GM23248 (cell line): ENCODE measurements around the gene MAGI1. TPM values are rescaled to one million over a fixed set of nuclear protein-coding genes. Genes with fewer than 3 reads are reported as not detected.

Source experiments
- DNase-seq: peaks from one replicate; pipeline ENCODE4 v3.0.0-alpha.2; 2015
- H2AFZ ChIP-seq: fragments of 200-600 bp; sonication (generic); 2 replicates; pipeline ENCODE4 v1.6.1; 2016; ENCODE audit warnings: antibody characterized with exemption
- H3F3A ChIP-seq: fragments of 200-600 bp; sonication (generic); 2 replicates; pipeline ENCODE4 v1.6.1; 2016; ENCODE audit warnings: mild to moderate bottlenecking, antibody characterized with exemption, mixed run types; ENCODE audit not compliant: insufficient read depth
- H3K27ac ChIP-seq: fragments of 200-600 bp; sonication (generic); 2 replicates; pipeline ENCODE4 v1.5.1; 2016; ENCODE audit warnings: mild to moderate bottlenecking
- H3K27me3 ChIP-seq: fragments of 200-600 bp; sonication (generic); replicated peaks from 2 replicates; pipeline ENCODE4 v1.6.1; 2016; ENCODE audit warnings: mild to moderate bottlenecking; ENCODE audit not compliant: insufficient read depth
- H3K36me3 ChIP-seq: fragments of 200-600 bp; sonication (generic); 2 replicates; pipeline ENCODE4 v1.6.1; 2016; ENCODE audit warnings: low read depth, mild to moderate bottlenecking
- H3K4me1 ChIP-seq: fragments of 200-600 bp; sonication (generic); 2 replicates; pipeline ENCODE4 v1.6.1; 2016; ENCODE audit warnings: mild to moderate bottlenecking; ENCODE audit not compliant: insufficient read depth
- H3K4me2 ChIP-seq: fragments of 200-600 bp; sonication (generic); one replicate; pipeline ENCODE4 v1.6.1; 2016; ENCODE audit warnings: mild to moderate bottlenecking; ENCODE audit not compliant: unreplicated experiment
- H3K4me3 ChIP-seq: fragments of 200-600 bp; sonication (generic); 2 replicates; pipeline ENCODE4 v1.5.1; 2016; ENCODE audit warnings: mild to moderate bottlenecking
- H3K79me2 ChIP-seq: fragments of 200-600 bp; sonication (generic); 2 replicates; pipeline ENCODE4 v1.6.1; 2016; ENCODE audit warnings: mild to moderate bottlenecking; ENCODE audit not compliant: insufficient read depth
- H3K9ac ChIP-seq: fragments of 200-600 bp; sonication (generic); 2 replicates; pipeline ENCODE4 v1.6.1; 2016; ENCODE audit warnings: mild to moderate bottlenecking
- H3K9me2 ChIP-seq: fragments of 200-600 bp; sonication (generic); 2 replicates; pipeline ENCODE4 v1.6.1; 2016; ENCODE audit warnings: mixed run types, mild to moderate bottlenecking, moderate library complexity; ENCODE audit not compliant: insufficient read depth
- H3K9me3 ChIP-seq: fragments of 200-600 bp; sonication (generic); one replicate; pipeline ENCODE4 v1.6.1; 2017; ENCODE audit warnings: low read depth
- H4K20me1 ChIP-seq: fragments of 200-600 bp; sonication (generic); 2 replicates; pipeline ENCODE4 v1.6.0; 2016; ENCODE audit not compliant: insufficient read depth
- EZH2 ChIP-seq: fragments of 200-600 bp; sonication (generic); IDR thresholded peaks from 2 replicates; pipeline ENCODE4 v1.6.1; 2018; ENCODE audit warnings: antibody characterized with exemption, mild to moderate bottlenecking; ENCODE audit not compliant: insufficient read depth, poor library complexity, severe bottlenecking
- EZH2phosphoT487 ChIP-seq: fragments of 200-600 bp; sonication (generic); IDR thresholded peaks from 2 replicates; pipeline ENCODE4 v1.6.1; 2018; ENCODE audit warnings: antibody characterized with exemption, moderate library complexity, mild to moderate bottlenecking, low read depth; ENCODE audit not compliant: insufficient read depth
- WGBS, 2 experiments: methylation state at CpG; one replicate each; pipeline ENCODE4 v1.1.6; 2015 to 2017; ENCODE audit warnings: low lambda C conversion rate in 2 of 2, low coverage in 1 of 2; ENCODE audit errors: missing lambda C conversion rate in 2 of 2; 5-methylcytosine and 5-hydroxymethylcytosine counted together
- in situ Hi-C: fragments of 300-500 bp; cut with MboI; formaldehyde crosslinking; loops from 2 replicates; pipeline ENCODE4 v1.15.0; 2020
- polyA plus RNA-seq: library from polyadenylated mRNA; unstranded; fragments of >200 nt; fragmentation: Nextera tagmentation; extraction: Ambion mirVana; gene quantifications from 2 replicates; pipeline ENCODE4 v1.2.1, GENCODE V29; 2016
- total RNA-seq: library from RNA; depleted of rRNA; stranded (reverse); fragments of >200 nt; shearing (Covaris generic); gene quantifications from 2 replicates; pipeline ENCODE4 v1.2.3, GENCODE V29; 2014

MAGI1 gene
- total and polyA plus RNA-seq, 2 experiments from 2014 or later = 7.3 to 13.8 TPM

- Histone ChIP-seq H3K4me1 (peaks cover 62% of the 10 kb centered on the region), H3K36me3 (no peaks in the 10 kb centered on the region), H3K4me2 (peak overlapping the region; percentile 69), H4K20me1 (no peaks in the 10 kb centered on the region), H3F3A (peaks cover 59% of the 10 kb centered on the region), H3K4me3 (peak overlapping the region; percentile 52; the same call in 1 of the 2 replicates), H3K9me3 (no peaks in the 10 kb centered on the region), H2AFZ (0 out of 2 replicates have a peak overlapping the region, but pooled peaks have one; percentile 46), H3K9ac (no peak overlapping the region), H3K79me2 (peaks cover 84% of the 10 kb centered on the region), H3K27ac (peak overlapping the region; percentile 43; the same call in 1 of the 2 replicates), H3K27me3 (no peaks in the 10 kb centered on the region), H3K9me2 (no peaks in the 10 kb centered on the region)
- WGBS, 2 experiments = 82 to 85% methylated on average over 3 of the region's 3 CpGs
- no peak for TF ChIP-seq EZH2
- TF ChIP-seq EZH2phosphoT487 = no peak
- peak; percentile 12 for DNase-seq
- in situ Hi-C loops = no loop called here
Observed at GRCh38 chr3:65829228-65829627, 209.5 kb downstream of the MAGI1 start.

- TF ChIP-seq EZH2 = no peak
- no peak for TF ChIP-seq EZH2phosphoT487
- H3K4me2 ChIP-seq = peak overlapping the region; percentile 69
- no peaks in the 10 kb centered on the region for H3K36me3 ChIP-seq
- peak overlapping the region; percentile 52 for H3K4me3 ChIP-seq
- in situ Hi-C loops = no loop called here
- H3K27me3 ChIP-seq = no peaks in the 10 kb centered on the region
- H3K27ac ChIP-seq = peak overlapping the region; percentile 43
- H2AFZ ChIP-seq = peak overlapping the region; percentile 46
- 35 to 36% methylated on average over 6 of the region's 6 CpGs for WGBS, 2 experiments
- H3K4me1 ChIP-seq = peaks cover 57% of the 10 kb centered on the region
- peaks cover 89% of the 10 kb centered on the region for H3K79me2 ChIP-seq
- peak; percentile 78 for DNase-seq
- H3K9ac ChIP-seq = peak overlapping the region; percentile 55
- H4K20me1 ChIP-seq = no peaks in the 10 kb centered on the region
- H3F3A ChIP-seq = peaks cover 53% of the 10 kb centered on the region
- H3K9me3 ChIP-seq = no peaks in the 10 kb centered on the region
- no peaks in the 10 kb centered on the region for H3K9me2 ChIP-seq
Observed at GRCh38 chr3:65828706-65829105, 210.0 kb downstream of the MAGI1 start.

- in situ Hi-C loops = no loop called here
- peaks cover 86% of the 10 kb centered on the region for H3K79me2 ChIP-seq
Observed at GRCh38 chr3:65827076-65827475, 211.6 kb downstream of the MAGI1 start.

GRCh38 chr3:65824166-65824565 lies 214.6 kb downstream of the MAGI1 start:
- Histone ChIP-seq H3K79me2 (peaks cover 89% of the 10 kb centered on the region), H3K36me3 (no peaks in the 10 kb centered on the region), H3K4me3 (no peak overlapping the region), H3F3A (peaks cover 15% of the 10 kb centered on the region; the same call in 1 of the 2 replicates), H4K20me1 (no peaks in the 10 kb centered on the region), H3K27ac (no peak overlapping the region), H3K4me2 (no peak overlapping the region), H3K9me2 (no peaks in the 10 kb centered on the region), H3K9ac (no peak overlapping the region), H3K9me3 (no peaks in the 10 kb centered on the region), H3K27me3 (no peaks in the 10 kb centered on the region), H3K4me1 (peaks cover 13% of the 10 kb centered on the region), H2AFZ (no peak overlapping the region)
- WGBS, 2 experiments = 66 to 68% methylated on average over 5 of the region's 5 CpGs
- DNase-seq = no peak
- no peak for TF ChIP-seq EZH2phosphoT487
- no peak for TF ChIP-seq EZH2
- in situ Hi-C loops = no loop called here

More at GRCh38 chr3:65827076-65827475, 211.6 kb downstream of the MAGI1 start:
- 73 to 74% methylated on average over 2 of the region's 2 CpGs for WGBS, 2 experiments
- Histone ChIP-seq H3K9me3 (no peaks in the 10 kb centered on the region), H3K36me3 (no peaks in the 10 kb centered on the region), H3K27me3 (no peaks in the 10 kb centered on the region), H3K27ac (no peak overlapping the region), H3K4me3 (no peak overlapping the region), H4K20me1 (no peaks in the 10 kb centered on the region), H3F3A (peaks cover 37% of the 10 kb centered on the region), H3K4me1 (peaks cover 41% of the 10 kb centered on the region), H2AFZ (no peak overlapping the region), H3K4me2 (no peak overlapping the region), H3K9me2 (no peaks in the 10 kb centered on the region), H3K9ac (no peak overlapping the region)
- TF ChIP-seq EZH2phosphoT487 (no peak), EZH2 (no peak)
- no peak for DNase-seq
